GM10847 (cell line): ENCODE results near the gene ABI2.

Source experiments
- POLR2A ChIP-seq: IDR thresholded peaks from 2 replicates; pipeline ENCODE4 v1.6.1; 2011; ENCODE audit not compliant: insufficient read length; ENCODE audit errors: extremely low read depth

The ABI2 gene

DNA sequence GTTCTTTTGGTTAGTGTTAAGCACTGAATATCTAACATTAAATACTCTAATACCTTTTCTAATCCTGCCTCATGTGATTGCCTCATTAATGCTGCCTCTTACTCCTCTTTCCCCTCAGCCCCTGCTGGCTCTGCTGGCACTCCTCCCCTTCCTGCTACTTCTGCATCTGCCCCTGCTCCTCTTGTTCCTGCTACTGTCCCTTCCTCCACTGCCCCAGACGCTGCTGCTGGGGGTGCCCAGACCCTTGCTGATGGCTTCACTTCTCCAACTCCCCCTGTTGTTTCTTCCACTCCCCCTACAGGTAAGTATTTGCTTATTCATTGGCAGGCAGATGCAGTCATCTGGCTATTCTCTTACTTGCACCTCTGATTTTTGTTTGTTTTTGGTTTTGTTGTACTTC is 68.5 kb downstream of the ABI2 start:
- TF ChIP-seq POLR2A: no peak

DNA sequence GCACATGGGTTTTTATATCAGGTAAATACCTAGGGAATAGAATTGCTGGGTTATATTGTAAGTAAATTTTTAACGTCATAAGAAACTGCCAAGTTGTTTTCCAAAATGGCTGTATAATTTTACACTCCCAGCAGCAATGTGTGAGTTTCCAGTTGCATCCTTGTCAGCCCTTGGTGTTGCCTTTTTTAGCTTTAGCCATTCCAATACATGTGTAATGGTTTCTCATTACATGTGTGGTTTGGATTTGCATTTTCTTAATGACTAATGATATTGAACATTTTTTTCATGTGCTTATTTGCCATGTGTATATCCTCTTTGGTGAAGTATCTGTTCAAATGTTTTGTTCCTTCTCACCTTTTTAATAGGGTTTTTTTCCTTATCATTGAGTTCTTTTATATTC is 70.8 kb downstream of the ABI2 start:
- TF ChIP-seq POLR2A: no peak

DNA sequence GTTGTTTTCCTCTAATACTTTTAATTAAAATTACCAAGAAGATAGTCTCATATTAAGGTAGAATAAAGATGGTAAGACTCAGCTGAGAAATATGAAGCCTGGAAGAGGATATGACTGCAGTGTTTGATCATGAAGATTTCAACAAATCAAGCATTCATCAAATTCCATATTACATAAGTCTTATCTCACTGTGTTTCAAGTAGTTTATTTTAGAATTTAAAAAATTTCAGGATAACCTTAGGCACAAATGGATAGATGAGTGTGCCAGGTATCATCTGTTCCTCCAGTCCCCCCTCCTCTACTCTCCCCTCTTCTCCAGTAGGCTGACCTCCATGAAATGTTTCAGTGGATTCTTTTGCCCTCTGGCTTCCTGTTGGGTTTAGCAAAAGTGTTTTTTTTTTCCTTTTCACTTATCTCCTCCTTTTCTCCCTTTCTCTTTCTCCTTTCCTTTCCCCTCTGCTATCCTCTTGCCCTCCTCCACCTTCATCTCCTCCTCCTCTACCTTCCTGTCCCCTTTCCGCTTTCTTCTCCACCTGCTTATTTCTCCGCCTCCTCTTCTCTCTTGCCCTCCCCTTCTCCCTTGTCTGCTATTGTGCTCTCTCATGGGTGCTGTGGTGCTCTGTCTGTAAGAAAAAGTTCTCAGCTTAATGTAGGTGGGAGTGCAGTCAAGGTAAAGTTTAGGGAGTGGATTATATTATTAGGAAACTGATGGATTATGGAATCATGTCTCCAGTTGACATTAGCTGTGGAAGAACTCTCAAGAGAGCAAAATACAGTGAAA is 72.8 kb downstream of the ABI2 start:
- no peak for TF ChIP-seq POLR2A

DNA sequence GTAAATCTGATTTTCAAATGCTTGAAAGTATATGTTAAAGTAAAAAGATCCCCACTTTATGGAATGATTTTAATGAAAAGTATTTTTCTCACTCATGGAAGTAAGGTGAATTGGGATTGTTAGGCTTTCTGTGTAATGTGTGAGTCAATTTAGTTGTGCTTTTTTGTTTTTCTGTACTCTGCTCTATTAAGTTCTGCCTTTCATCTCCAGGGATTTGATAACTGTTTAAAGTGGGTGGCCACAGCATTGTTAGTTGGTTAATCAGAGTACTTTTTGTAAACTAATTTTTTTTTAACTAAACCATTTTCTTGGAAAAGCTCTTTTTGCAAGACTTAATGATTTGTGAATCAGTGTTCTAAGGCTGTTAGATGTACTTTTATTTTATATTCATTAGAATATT is 76.8 kb downstream of the ABI2 start:
- no peak for TF ChIP-seq POLR2A

DNA sequence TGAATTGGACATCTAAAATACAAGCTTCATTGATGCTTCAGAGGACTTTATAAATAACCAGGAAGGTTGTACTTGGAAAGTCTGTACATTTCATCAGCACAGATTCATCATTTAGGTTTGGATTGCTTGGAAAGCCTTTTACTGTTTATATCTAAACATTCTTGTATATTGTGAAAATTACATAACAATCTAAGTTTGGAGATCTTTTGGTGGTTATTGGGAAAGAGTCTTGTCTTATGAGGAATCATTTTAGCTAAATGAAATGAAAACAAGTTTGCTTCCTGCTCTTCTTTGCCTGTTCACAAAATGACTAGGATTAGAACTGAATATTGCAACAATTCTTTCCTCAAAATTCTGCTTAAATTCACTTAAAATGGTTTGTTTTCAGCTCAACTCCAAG is 79.3 kb downstream of the ABI2 start:
- no peak for TF ChIP-seq POLR2A

DNA sequence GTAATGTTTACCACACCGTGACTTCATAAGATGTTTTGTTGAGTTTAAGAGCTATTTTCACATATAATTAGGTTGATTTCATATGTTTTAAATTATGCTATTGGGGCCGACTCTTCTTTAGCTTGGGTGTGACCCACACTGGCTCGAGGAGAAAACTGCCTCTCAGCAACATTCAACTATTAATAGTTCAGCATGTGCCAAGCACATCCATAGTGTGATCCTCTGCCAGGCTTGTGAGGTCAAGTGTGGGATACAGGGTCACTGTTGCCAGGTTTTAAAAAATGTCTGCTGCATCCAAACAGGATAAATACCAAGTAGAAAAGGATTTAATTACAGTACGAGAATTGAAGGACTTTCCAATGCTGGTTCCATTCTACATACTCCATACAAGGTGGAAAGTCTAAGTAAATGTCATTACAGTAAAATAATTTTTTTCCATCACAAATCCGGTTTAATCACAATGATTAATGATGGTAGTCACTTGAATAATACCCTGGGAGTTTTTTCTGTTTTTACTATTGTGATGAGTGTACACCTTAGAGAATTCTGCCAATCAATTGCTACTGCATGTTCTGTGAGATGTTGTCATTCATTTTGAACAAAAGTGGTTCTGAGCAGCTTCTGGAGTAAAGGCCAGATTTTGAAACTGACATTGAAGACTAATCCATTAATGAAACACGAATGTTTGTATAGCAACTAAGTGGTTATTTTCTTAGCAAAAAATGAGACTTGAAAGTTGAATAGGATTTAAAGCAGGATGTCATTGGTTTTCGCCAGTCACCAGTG is 84.5 kb downstream of the ABI2 start:
- no peak for TF ChIP-seq POLR2A

DNA sequence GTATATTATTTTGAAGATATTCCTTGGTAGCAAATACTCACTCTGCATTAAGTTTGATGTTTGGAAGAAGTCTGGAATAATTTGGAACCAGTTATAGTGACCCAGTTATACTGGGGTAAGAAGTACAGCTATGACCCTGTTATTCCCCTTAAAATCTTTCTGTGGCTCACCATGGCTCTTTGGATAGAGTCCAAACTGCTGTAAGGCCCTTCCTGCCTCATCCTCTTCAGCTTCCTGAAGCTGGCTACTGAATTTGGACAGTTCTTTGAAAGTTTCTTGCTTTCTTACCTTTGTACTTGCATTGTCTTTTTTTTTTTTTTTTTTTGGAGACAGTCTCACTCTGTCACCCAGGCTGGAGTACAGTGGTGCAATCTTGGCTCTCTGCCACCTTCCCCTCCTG is 85.6 kb downstream of the ABI2 start:
- TF ChIP-seq POLR2A: no peak

DNA sequence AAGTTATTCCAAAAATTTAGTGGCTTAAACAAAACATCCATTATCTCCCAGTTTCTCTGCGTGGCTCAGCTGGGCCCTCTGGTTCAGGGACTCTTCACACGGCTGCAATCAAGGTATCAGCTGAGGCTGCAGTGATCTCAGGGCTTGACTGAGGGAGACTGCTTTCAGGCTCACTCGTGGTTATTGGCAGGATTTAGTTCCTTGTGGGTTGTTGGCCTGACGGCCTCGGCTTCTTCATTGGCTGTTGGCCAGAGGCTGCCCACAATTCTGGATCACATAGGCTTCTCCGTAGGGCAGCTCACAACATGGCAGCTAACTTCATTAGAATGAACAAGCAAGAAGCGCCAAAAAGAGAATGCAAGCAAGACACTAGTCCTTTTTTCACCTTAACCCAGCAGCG is 90.1 kb downstream of the ABI2 start:
- no peak for TF ChIP-seq POLR2A

DNA sequence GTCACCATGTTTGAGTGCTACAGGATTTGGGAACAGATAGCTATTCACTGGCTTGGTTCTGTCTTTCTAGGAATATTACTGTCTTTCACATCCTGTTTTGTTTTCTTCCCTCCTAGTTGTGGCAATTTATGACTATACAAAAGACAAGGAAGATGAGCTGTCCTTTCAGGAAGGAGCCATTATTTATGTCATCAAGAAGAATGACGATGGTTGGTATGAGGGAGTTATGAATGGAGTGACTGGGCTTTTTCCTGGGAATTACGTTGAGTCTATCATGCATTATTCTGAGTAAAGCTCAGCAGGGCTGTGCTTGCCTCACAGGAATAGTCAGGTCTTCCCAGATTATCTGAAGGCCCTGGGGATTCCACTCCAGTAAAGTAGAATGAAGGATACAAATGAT is 98.9 kb downstream of the ABI2 start:
- no peak for TF ChIP-seq POLR2A

DNA sequence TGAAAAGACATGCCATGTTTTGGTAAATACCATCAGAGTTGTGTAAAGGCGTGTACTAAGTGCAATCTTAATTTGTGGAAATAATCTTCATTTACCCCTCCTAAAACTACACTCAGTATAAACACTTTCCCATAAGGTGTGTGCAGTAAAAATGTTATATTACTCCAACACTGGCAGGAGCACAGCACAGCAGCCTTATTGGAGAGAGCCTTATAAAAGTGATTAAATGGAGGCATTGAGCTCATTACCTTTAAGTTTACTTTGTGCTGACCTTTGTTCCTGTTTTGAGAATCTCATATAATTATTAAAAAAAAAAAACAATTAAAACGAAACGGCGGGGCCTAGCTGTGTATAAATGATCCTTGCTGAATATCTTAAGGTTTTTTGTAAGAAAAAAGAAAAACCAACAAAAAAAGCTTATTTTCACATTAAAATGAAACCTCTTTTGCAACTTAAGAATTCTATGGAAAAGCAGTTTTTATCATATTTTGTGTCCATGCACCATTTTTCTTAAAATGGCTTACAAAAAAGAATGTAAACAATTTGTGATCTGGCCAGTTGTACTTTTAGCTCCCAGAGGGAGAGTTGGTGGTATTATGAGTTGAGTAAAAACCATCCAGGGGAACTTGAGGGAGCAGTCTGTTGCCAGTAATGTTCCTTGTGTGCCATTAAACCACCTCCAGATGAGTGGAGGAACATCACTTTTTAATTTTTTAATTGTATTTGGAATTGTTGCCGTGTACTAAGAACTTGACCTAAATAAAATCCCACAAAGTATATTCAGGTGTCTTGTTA is 103.4 kb downstream of the ABI2 start:
- TF ChIP-seq POLR2A: no peak

DNA sequence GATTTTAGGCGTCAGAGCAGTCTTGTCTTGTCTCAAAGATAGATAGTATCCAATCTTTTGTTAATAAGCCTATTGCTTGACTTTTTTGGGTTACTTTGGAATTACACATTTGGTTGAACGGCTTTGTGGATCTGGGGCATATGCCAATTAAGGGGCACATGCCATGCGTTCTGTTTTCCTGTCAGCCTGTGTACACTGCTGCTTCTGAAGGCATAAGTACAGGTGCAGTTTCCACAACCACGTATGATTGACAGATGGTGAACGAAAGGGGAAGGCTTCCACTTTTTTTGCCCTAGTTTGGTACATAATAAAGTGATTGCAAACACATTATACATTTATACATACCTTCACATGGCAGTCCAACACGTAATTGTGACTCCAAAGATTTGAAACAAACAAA is 104.6 kb downstream of the ABI2 start:
- no peak for TF ChIP-seq POLR2A

DNA sequence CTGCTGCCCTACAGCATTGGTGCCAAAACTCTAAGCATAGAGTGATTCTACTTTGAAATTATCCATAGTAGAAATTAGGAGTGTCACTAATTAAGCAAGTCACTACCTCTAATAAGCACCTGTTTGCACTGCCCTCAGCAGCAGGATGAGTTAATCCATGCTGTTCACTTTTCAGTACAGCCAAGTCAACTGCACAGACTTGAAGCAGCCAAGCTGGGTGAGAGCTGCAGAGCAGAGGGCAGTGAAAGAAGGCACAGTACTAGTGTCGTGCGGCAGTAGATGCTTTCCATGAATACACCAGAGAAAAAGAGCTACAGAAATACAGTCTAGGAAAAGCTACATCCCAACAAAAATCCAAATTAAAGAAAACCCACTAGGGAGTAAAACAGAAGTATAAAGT is 108.3 kb downstream of the ABI2 start:
- no peak for TF ChIP-seq POLR2A

DNA sequence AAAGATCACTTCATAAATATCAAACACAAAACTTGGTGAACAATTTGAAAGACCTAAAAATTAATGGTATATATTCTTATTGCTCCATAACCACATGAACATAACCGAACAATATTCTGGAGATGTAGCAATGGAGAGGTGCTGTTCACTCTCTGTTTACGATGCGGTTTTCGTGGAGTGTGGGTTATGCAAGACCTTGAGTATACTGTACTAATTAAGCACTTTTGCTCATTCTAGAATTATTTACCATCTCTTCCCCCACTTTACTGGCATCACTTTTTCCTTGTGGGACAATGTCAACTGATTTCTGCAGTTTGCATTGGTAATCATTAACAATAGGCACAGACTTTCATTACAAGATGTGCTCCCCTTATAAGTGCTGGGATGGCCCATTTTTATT is 109.3 kb downstream of the ABI2 start:
- TF ChIP-seq POLR2A: no peak

DNA sequence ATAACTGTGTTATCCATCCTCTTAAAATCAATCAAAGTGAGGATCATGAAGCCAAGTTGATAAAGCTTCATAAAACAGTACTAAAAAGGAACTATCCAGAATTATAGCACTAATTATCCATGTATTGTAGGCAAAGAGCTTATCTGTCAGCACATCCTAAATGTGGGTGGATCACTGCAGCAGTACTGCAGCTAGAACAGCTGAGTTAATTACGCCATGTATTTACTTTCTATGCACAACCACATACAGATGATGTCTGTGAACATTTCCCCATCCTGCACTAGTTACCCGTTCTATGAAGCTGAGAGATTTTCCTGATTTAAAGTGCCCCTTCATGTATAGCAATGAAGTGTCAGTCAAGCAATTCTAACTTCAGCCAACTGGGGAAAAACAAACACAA is 110.3 kb downstream of the ABI2 start:
- no peak for TF ChIP-seq POLR2A

DNA sequence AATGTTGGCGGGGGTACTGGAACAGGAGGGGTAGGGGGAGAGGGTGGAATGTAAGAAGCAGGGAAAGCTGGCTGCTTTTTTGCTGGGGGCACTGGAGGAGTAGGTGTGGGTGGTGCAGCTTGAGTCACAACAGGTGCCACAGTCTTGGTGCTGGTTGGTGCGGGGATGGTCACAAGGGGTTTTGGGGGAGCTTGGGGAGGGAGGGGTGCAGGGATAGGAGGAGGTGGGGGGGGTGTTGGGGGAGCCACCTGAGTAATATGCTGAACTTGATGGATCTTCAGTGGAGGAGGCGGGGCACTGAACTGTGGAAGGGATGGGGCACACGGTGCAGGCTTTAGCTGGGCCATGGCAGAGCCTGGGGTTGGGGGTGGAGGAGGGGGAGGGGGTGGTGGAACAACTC is 112.5 kb downstream of the ABI2 start:
- TF ChIP-seq POLR2A: no peak

DNA sequence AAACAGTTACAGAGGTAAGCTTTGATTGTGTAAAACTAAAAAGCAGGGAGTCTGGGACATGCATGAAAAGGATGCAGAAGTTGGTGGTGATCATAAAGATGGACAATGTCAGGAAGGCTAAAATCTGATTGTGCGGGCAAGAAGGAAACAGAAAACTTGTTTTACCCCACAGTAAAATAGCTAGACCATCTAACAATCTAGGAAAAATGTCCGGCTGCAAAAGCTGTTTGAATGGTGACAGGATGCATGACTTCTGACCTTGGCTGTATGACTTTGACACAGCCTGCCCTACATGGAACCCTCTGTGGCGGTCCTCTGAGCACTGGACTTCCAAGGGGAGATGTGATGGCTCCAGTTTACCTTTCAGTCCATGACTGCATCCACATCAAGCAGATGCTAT is 113.3 kb downstream of the ABI2 start:
- TF ChIP-seq POLR2A: no peak
